Endothelial cell (in vitro differentiated cells): ENCODE data around the gene PRKCZ. TPM values are rescaled to one million over a fixed set of nuclear protein-coding genes. Genes with fewer than 3 reads are reported as not detected.
A peak's percentile ranks its signal among the peaks of the same experiment; 100 is the strongest.

Experiments used
- DNase-seq: peaks from one replicate; pipeline ENCODE4 v3.0.0; 2021; ENCODE audit warnings: low spot score
- H3K27ac Mint-ChIP-seq: one replicate; pipeline ENCODE4 v1.8.0; 2021; ENCODE audit warnings: mixed read lengths, inconsistent platforms; ENCODE audit not compliant: unreplicated experiment
- H3K27me3 Mint-ChIP-seq: one replicate; pipeline ENCODE4 v1.8.0; 2021; ENCODE audit warnings: mild to moderate bottlenecking, moderate library complexity, mixed read lengths, inconsistent platforms; ENCODE audit not compliant: unreplicated experiment
- H3K36me3 Mint-ChIP-seq: one replicate; pipeline ENCODE4 v1.8.0; 2021; ENCODE audit warnings: mild to moderate bottlenecking, low read depth, mixed read lengths, inconsistent platforms; ENCODE audit not compliant: unreplicated experiment
- H3K4me1 Mint-ChIP-seq: one replicate; pipeline ENCODE4 v1.8.0; 2021; ENCODE audit warnings: mild to moderate bottlenecking, mixed read lengths, inconsistent platforms; ENCODE audit not compliant: unreplicated experiment
- H3K4me3 Mint-ChIP-seq: one replicate; pipeline ENCODE4 v1.8.0; 2021; ENCODE audit warnings: mild to moderate bottlenecking, mixed read lengths, inconsistent platforms; ENCODE audit not compliant: unreplicated experiment
- H3K9me3 Mint-ChIP-seq: one replicate; pipeline ENCODE4 v1.8.0; 2021; ENCODE audit warnings: mixed read lengths, inconsistent platforms; ENCODE audit not compliant: unreplicated experiment
- total RNA-seq: library from RNA; stranded (reverse); fragmentation: NEBNext Ultra II Directional; extraction: Animal tissue kit (Norgen Biotek cat#: 25700); gene quantifications from one replicate; pipeline ENCODE4 v1.2.1, GENCODE V29; 2021; ENCODE audit not compliant: unreplicated experiment
- TF ChIP-seq, protein P1 (sequence below): fragments of 200-600 bp; sonication (generic); IDR thresholded peaks from one replicate; pipeline ENCODE4 v1.5.0; 2021; ENCODE audit warnings: antibody characterized with exemption; ENCODE audit not compliant: unreplicated experiment

PRKCZ gene
- total RNA-seq, 1 donor from 2014 or later: 23.1 TPM

DNA sequence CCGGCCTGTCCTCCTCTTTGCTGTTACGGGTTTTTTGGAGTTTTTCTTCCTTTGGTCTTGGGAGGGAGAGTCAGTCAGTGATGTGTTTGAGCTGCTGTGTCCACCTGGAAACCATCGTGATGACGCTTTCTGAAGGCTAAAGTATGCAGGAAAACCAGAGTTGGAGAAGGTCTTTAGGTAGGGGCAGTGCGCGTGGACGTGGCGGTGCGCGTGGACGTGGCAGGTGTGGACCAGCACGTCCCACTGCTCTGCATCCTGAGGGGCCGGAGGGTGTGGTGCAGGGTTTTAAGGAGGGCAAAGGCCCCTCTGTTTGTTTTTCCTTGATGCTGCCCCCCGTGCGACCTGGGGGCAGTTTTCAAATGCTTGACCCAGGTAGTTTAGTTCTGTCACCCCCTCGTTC, 29.9 kb downstream of the PRKCZ start:
- DNase-seq: no peak
- Mint-ChIP-seq H3K36me3 (peaks cover 33% of the 10 kb centered on the region), H3K9me3 (peaks cover 6% of the 10 kb centered on the region), H3K4me3 (peak overlapping the region; percentile 63), H3K27ac (no peak overlapping the region), H3K4me1 (no peaks in the 10 kb centered on the region), H3K27me3 (peaks cover 10% of the 10 kb centered on the region)
- TF ChIP-seq, protein P1, sequence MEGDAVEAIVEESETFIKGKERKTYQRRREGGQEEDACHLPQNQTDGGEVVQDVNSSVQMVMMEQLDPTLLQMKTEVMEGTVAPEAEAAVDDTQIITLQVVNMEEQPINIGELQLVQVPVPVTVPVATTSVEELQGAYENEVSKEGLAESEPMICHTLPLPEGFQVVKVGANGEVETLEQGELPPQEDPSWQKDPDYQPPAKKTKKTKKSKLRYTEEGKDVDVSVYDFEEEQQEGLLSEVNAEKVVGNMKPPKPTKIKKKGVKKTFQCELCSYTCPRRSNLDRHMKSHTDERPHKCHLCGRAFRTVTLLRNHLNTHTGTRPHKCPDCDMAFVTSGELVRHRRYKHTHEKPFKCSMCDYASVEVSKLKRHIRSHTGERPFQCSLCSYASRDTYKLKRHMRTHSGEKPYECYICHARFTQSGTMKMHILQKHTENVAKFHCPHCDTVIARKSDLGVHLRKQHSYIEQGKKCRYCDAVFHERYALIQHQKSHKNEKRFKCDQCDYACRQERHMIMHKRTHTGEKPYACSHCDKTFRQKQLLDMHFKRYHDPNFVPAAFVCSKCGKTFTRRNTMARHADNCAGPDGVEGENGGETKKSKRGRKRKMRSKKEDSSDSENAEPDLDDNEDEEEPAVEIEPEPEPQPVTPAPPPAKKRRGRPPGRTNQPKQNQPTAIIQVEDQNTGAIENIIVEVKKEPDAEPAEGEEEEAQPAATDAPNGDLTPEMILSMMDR: no peak

DNA sequence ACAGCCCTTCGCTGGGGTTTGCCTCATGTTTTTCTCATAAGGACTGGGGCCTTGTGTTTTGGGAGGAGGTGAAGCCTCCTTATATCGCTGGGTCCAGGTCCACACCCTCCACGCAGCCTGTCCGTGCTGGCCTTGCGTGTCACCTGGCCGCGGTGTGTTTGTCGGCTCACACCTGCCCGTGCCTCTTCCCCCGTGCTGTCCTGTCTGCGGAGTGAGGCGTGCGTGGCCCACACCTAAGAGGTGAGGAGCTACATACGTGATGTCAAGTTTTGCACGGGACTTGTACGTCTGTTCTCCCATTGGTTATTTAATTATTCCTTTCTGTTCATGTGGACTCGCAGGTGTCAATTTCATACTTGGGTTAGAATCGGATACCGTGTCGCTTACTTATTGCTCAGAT, 30.7 kb downstream of the PRKCZ start:
- H3K27me3 Mint-ChIP-seq: peaks cover 10% of the 10 kb centered on the region
- no peaks in the 10 kb centered on the region for H3K4me1 Mint-ChIP-seq
- H3K27ac Mint-ChIP-seq: no peak overlapping the region
- peaks cover 33% of the 10 kb centered on the region for H3K36me3 Mint-ChIP-seq
- DNase-seq: no peak
- H3K9me3 Mint-ChIP-seq: peaks cover 6% of the 10 kb centered on the region
- TF ChIP-seq, protein P1: no peak
- no peak overlapping the region for H3K4me3 Mint-ChIP-seq

DNA sequence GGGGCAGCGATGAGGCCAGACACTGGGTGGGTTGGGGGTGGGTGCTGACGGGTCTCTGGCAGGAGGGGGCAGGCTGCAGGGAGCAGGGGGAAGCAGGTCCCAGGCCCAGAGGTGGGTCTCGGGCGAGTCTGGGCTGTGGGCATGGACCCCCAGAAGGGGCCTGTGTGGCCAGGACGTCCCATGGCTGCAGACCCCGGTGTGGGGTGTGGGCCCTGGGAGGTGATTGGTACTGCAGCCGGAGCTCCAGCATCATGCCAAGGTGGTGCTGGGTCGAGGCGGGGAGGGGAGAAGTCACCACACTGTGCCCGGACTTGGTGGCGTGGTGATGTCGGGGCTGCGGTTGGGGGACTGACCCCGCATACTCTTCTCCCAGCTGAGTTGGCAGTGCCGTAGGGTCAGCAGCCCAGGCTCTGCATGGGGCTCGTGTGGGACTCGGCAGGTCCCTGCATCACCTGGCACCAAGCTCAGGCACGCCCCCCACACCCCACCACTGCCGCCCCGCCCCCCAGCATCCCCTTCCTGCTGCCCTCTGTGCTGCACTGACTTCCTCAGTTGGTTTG, 31.2 kb downstream of the PRKCZ start:
- H3K4me1 Mint-ChIP-seq: no peaks in the 10 kb centered on the region
- no peak overlapping the region for H3K27ac Mint-ChIP-seq
- no peak for DNase-seq

DNA sequence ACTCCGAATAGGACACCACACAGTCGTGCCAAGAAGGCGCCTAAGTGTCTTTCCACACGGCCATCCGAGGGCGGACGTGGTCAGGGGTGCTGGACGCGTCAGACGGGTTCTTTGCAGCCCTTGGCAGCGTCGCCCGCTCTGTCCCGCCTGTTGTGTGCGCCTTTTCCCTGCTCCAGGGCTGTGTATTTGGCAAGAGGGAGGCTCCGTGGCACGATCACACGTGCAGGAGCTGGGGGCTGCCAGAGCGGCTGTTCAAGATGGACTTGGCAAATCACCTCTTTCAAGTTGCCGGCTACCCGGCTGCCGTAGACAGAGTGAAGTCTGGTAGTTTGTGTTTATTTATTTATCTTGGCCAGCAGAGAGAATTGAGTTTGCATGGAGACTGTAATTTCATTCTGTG, 31.9 kb downstream of the PRKCZ start:
- TF ChIP-seq, protein P1: no peak
- no peak for DNase-seq
- Mint-ChIP-seq H3K4me1 (no peaks in the 10 kb centered on the region), H3K27ac (no peak overlapping the region), H3K27me3 (peaks cover 12% of the 10 kb centered on the region), H3K36me3 (peaks cover 29% of the 10 kb centered on the region), H3K4me3 (no peak overlapping the region), H3K9me3 (peaks cover 6% of the 10 kb centered on the region)

More for the DNA sequence above, 31.2 kb downstream of the PRKCZ start:
- peaks cover 33% of the 10 kb centered on the region for H3K36me3 Mint-ChIP-seq
- H3K27me3 Mint-ChIP-seq: peaks cover 12% of the 10 kb centered on the region
- H3K9me3 Mint-ChIP-seq: peaks cover 6% of the 10 kb centered on the region
- H3K4me3 Mint-ChIP-seq: no peak overlapping the region
- TF ChIP-seq, protein P1: no peak

DNA sequence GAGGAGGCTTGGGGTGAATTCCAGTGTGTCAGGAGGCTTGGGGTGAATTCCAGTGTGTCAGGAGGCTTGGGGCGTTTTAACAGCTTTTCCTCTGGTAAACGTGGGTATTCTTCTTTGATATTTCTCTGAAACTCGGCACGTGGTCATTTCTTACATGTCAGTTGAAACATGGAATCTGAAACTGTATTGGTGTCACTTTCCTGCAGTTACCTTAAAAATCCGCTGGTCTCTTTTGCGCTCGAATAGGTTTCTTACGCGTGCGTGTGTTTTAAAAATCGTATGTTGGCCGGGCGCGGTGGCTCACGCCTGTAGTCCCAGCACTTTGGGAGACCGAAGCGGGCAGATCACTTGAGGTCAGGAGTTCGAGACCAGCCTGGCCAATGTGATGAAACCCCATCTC, 33.5 kb downstream of the PRKCZ start:
- Mint-ChIP-seq H3K4me1 (no peaks in the 10 kb centered on the region), H3K36me3 (peaks cover 13% of the 10 kb centered on the region), H3K27me3 (peaks cover 10% of the 10 kb centered on the region), H3K4me3 (no peak overlapping the region), H3K9me3 (no peaks in the 10 kb centered on the region), H3K27ac (no peak overlapping the region)
- TF ChIP-seq, protein P1: no peak
- DNase-seq: no peak
